HEK293 (cell line): ENCODE measurements around the gene FILIP1L.

ENCODE experiments used
- KLF10 ChIP-seq: fragments of 450-650 bp; IDR thresholded peaks from 2 replicates; pipeline ENCODE4 v1.5.1; 2018; ENCODE audit warnings: missing biosample characterization, mild to moderate bottlenecking, missing genetic modification characterization
- SP2 ChIP-seq: fragments of 450-650 bp; formaldehyde crosslinking; IDR thresholded peaks from 2 replicates; pipeline ENCODE4 v1.5.1; 2016; ENCODE audit warnings: missing biosample characterization, missing genetic modification characterization
- ZBTB7A ChIP-seq: fragments of 450-650 bp; formaldehyde crosslinking; IDR thresholded peaks from 2 replicates; pipeline ENCODE4 v1.5.1; 2016; ENCODE audit warnings: low read depth, missing biosample characterization, missing genetic modification characterization
- ZEB2 ChIP-seq: fragments of 450-650 bp; formaldehyde crosslinking; IDR thresholded peaks from 2 replicates; pipeline ENCODE4 v1.5.1; 2016; ENCODE audit warnings: missing biosample characterization, missing genetic modification characterization
- ZIC2 ChIP-seq: fragments of 450-650 bp; formaldehyde crosslinking; IDR thresholded peaks from 2 replicates; pipeline ENCODE4 v1.5.1; 2016; ENCODE audit warnings: missing biosample characterization, missing genetic modification characterization
- ZNF114 ChIP-seq: fragments of 450-650 bp; formaldehyde crosslinking; IDR thresholded peaks from 2 replicates; pipeline ENCODE4 v1.5.0; 2017; ENCODE audit warnings: missing biosample characterization, missing genetic modification characterization
- ZNF239 ChIP-seq: fragments of 450-650 bp; formaldehyde crosslinking; IDR thresholded peaks from 2 replicates; pipeline ENCODE4 v1.5.1; 2016; ENCODE audit warnings: missing biosample characterization, missing genetic modification characterization
- ZNF24 ChIP-seq: fragments of 450-650 bp; formaldehyde crosslinking; IDR thresholded peaks from 2 replicates; pipeline ENCODE4 v1.5.1; 2016; ENCODE audit warnings: missing biosample characterization, missing genetic modification characterization
- ZNF501 ChIP-seq: fragments of 450-650 bp; formaldehyde crosslinking; IDR thresholded peaks from 2 replicates; pipeline ENCODE4 v1.5.1; 2016; ENCODE audit warnings: missing biosample characterization, missing genetic modification characterization
- ZNF677 ChIP-seq: fragments of 450-650 bp; IDR thresholded peaks from 2 replicates; pipeline ENCODE4 v1.5.0; 2018; ENCODE audit warnings: missing biosample characterization, mild to moderate bottlenecking, missing genetic modification characterization, moderate library complexity
- ZNF791 ChIP-seq: fragments of 450-650 bp; formaldehyde crosslinking; IDR thresholded peaks from 2 replicates; pipeline ENCODE4 v1.5.1; 2016; ENCODE audit warnings: missing biosample characterization, missing genetic modification characterization
- TF ChIP-seq, protein P1 (sequence below): fragments of 450-650 bp; formaldehyde crosslinking; IDR thresholded peaks from 2 replicates; pipeline ENCODE4 v1.5.1; 2016; ENCODE audit warnings: missing biosample characterization, missing genetic modification characterization
- TF ChIP-seq, protein P2 (sequence below): fragments of 450-650 bp; formaldehyde crosslinking; IDR thresholded peaks from 2 replicates; pipeline ENCODE4 v1.5.1; 2016; ENCODE audit warnings: missing biosample characterization, missing genetic modification characterization
- TF ChIP-seq, protein P3 (sequence below): fragments of 450-650 bp; formaldehyde crosslinking; IDR thresholded peaks from 2 replicates; pipeline ENCODE4 v1.5.1; 2016; ENCODE audit warnings: missing biosample characterization, missing genetic modification characterization, low read depth

DNA sequence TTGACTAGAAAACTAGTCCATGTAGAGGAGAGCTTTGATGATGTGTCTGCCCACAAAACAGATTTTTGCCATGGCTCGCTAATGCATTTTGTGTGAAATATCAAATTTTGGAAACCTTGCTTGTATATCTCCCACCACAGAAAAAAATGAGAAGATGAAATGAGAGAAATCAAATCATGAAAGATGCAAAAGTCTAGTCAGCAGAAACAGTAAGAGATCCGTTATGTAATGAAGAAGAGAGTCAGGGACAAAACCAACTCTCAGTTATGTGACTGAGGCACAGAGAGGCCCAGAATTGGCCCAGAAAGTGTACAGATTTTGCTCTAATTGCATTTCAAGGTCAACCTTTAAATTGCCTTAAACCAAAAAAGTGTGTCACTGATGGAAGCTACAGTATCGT is 107.0 kb downstream of the FILIP1L start:
- TF ChIP-seq, protein P1, sequence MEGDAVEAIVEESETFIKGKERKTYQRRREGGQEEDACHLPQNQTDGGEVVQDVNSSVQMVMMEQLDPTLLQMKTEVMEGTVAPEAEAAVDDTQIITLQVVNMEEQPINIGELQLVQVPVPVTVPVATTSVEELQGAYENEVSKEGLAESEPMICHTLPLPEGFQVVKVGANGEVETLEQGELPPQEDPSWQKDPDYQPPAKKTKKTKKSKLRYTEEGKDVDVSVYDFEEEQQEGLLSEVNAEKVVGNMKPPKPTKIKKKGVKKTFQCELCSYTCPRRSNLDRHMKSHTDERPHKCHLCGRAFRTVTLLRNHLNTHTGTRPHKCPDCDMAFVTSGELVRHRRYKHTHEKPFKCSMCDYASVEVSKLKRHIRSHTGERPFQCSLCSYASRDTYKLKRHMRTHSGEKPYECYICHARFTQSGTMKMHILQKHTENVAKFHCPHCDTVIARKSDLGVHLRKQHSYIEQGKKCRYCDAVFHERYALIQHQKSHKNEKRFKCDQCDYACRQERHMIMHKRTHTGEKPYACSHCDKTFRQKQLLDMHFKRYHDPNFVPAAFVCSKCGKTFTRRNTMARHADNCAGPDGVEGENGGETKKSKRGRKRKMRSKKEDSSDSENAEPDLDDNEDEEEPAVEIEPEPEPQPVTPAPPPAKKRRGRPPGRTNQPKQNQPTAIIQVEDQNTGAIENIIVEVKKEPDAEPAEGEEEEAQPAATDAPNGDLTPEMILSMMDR (tag by site-specific recombination) = no peak
- TF ChIP-seq, protein P2, sequence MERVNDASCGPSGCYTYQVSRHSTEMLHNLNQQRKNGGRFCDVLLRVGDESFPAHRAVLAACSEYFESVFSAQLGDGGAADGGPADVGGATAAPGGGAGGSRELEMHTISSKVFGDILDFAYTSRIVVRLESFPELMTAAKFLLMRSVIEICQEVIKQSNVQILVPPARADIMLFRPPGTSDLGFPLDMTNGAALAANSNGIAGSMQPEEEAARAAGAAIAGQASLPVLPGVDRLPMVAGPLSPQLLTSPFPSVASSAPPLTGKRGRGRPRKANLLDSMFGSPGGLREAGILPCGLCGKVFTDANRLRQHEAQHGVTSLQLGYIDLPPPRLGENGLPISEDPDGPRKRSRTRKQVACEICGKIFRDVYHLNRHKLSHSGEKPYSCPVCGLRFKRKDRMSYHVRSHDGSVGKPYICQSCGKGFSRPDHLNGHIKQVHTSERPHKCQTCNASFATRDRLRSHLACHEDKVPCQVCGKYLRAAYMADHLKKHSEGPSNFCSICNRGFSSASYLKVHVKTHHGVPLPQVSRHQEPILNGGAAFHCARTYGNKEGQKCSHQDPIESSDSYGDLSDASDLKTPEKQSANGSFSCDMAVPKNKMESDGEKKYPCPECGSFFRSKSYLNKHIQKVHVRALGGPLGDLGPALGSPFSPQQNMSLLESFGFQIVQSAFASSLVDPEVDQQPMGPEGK (tag by site-specific recombination) = no peak
- TF ChIP-seq ZIC2 (tag by site-specific recombination) (no peak), ZNF24 (no peak), ZNF677 (no peak), ZBTB7A (no peak), KLF10 (tag by site-specific recombination) (no peak), ZNF239 (tag by site-specific recombination) (no peak), SP2 (tag by site-specific recombination) (no peak), ZNF791 (no peak), ZEB2 (tag by site-specific recombination) (no peak), ZNF501 (no peak), ZNF114 (no peak)
- TF ChIP-seq, protein P3, sequence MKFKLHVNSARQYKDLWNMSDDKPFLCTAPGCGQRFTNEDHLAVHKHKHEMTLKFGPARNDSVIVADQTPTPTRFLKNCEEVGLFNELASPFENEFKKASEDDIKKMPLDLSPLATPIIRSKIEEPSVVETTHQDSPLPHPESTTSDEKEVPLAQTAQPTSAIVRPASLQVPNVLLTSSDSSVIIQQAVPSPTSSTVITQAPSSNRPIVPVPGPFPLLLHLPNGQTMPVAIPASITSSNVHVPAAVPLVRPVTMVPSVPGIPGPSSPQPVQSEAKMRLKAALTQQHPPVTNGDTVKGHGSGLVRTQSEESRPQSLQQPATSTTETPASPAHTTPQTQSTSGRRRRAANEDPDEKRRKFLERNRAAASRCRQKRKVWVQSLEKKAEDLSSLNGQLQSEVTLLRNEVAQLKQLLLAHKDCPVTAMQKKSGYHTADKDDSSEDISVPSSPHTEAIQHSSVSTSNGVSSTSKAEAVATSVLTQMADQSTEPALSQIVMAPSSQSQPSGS (tag by site-specific recombination) = no peak
